ENCODE measurements around the gene BBS10.

- TF ChIP-seq POLR2A (IDR thresholded peaks at IDR 0.05) (no peak), CTCF (IDR thresholded peaks at IDR 0.05 in 8 of 11, conservative IDR thresholded peaks at IDR 0.05 in 3 of 11) (no peak)
Observed at GRCh38 chr12:76374386-76375020, 26.3 kb upstream of the BBS10 start.
